HPDE6-E6E7 (cell line): ENCODE measurements around the gene OR6B3.
A peak's percentile ranks its signal among the peaks of the same experiment; 100 is the strongest.
"Not testable (repeated sequence)": the region's sequence is repeated elsewhere in the genome, so short reads cannot be mapped to it uniquely, and the experiment has no call there.

ENCODE experiments used
- DNase-seq: peaks from one replicate; pipeline ENCODE4 v3.0.0; 2011; ENCODE audit warnings: missing footprints; ENCODE audit errors: extremely low spot score

OR6B3 gene

DNA sequence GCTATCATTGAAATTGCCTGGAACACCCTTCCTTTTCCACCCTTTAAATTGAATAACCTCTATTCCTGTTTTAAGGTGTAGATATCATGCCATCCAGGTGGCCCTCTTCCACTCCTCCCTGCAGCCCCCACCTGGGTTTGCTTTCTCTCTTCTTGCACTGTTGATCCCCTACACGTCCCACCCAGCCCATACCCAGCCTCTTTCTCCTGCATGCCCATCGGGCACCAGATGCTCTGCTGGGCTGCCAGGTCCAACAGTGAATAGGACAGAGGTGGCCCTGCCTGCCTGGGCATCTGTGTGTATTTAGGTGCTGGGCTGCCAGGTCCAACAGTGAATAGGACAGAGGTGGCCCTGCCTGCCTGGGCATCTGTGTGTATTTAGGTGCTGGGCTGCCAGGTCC is 9.2 kb downstream of the OR6B3 start:
- DNase-seq: not testable (repeated sequence)

DNA sequence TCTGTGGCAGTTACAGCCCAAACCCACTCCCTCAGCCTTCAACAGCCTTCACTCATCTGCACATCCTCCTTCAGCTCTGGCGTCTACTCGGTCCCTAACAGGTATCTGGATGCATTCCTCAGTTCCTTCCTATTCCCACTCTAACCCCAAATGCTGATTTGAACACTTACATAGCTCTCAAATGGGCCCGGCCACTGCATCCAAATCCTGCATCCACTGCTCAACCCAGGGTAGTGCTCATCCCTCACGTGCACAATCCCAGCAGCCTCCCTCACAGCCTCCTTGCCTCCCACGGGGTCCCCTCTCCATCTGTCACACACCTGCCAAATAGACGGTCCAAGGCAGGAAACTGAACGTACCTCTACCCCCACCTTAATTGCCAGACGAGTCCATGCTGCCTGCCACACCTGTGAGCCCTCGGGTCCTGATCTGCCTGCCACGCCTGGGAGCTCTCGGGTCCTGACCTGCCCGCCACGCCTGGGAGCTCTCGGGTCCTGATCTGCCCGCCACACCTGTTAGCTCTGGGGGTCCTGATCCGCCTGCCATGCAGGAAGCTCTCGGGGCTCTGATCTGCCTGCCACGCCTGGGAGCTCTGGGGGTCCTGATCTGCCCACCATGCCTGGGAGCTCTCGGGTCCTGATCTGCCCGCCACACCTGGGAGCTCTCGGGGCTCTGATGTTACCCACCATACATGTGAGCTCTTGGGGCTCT is 9.9 kb downstream of the OR6B3 start:
- no peak for DNase-seq

DNA sequence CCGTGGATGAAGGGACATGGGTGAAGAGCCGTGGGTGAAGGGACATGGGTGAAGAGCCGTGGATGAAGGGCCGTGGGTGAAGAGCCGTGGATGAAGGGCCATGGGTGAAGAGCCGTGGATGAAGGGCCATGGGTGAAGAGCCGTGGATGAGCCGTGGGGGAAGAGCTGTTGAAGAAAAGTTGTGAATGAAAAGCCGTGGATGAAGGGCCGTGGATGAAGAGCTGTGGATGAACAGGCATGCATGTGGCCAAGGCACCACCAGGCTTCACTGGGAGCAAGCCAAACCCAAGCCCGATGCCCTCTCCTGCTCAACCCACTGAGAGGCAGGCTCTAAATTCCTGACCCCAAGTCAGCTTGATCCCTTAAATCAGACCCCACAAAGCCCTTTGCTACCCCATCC is 10.6 kb downstream of the OR6B3 start:
- no peak for DNase-seq

DNA sequence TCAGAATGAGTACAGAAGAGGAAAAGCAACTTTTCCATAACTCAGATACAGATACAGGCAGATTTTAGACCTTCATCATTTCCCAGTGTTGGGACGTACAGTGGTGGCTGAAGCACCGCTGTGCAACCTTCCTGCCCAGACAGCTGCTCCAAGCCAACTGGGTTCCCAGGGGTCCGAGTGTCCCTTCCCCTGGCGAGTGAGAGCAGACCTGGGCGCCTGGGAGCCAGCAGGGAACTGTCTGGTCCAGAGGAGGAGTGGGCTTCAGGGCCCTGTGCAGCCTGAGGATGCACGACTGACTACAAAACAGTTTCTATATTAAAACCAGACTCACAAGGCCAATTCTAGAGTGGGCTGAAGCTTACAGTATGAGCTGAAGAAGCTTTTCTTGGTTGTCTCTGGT is 12.0 kb downstream of the OR6B3 start:
- DNase-seq: no peak

DNA sequence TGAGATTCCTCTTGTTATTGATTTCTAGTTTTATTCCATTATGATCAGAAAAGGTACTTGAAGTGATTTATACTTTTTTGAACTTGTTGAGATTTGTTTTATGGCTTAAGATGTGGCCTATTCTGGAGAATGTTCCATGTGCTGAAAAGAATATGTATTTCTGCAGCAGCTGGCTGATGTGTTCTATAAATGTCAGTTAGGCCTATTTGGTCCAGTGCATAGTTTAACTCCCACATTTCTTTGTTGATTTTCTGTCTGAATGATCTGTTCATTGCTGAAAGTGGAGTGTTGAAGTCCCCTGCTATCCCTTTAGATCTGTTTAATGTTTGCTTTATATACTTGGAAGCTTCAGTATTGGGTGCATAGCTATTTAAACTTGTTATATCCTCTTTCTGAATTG is 16.0 kb downstream of the OR6B3 start:
- no peak for DNase-seq

DNA sequence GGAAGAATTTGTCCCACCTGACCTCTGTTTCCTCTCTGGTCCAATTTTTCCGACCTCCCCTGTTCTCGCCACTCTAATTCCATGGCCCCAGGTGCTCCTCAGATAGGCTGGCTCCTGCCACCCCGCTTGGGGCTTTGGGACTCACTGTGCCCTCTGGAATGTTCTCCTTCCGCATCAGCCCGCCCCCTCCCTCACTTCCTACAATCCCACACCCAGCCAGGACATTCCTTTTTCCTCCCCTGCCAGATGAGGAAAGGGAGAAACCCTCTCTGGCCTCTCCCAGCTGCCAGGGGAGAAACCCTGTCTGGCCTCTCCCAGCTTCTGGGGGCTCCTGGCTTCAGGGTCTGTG is 20.0 kb downstream of the OR6B3 start:
- no peak for DNase-seq

DNA sequence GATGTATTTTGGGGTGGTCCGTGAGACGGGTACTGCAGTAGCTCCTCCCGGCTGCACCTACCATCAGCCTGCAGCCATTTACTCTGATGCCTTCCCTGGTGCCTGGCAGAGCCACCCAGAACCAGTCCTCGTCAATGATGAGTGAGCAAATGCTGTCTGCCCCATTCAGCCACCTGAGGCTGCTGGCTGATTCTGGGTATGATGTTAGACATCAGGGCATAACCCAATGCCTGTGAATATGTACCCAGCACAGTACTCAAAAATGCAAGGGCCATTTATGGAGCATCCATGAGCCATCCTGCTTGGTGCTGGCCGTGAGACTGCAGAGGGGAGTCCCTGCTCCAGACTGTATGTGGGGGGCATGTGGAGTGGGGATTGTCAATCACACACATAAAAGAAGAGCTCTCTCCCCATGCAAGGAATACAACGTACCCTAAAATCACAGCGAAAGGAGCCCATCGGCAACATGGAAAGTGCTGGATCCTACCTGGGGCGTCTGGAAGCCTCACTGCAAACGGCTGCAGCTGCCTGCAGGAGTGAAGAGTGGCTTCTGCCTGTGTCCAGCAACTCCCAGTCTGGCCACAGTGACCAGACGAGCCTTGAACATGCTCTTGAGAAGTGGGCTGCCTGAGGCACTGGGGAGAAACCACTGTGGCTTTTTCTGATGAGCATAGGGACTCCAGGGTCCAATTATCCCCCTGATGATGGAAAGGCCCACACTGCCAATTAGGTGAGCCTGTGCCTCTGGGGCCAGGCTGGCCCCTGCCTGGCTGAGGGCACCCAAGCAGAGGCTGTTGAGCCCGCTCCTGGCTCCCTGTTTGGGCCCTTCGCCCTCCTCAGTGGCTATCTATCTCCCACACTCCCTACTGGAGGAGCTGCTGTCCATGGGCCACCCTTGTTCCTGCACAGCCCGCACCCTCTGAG is 20.7 kb downstream of the OR6B3 start:
- DNase-seq: no peak

DNA sequence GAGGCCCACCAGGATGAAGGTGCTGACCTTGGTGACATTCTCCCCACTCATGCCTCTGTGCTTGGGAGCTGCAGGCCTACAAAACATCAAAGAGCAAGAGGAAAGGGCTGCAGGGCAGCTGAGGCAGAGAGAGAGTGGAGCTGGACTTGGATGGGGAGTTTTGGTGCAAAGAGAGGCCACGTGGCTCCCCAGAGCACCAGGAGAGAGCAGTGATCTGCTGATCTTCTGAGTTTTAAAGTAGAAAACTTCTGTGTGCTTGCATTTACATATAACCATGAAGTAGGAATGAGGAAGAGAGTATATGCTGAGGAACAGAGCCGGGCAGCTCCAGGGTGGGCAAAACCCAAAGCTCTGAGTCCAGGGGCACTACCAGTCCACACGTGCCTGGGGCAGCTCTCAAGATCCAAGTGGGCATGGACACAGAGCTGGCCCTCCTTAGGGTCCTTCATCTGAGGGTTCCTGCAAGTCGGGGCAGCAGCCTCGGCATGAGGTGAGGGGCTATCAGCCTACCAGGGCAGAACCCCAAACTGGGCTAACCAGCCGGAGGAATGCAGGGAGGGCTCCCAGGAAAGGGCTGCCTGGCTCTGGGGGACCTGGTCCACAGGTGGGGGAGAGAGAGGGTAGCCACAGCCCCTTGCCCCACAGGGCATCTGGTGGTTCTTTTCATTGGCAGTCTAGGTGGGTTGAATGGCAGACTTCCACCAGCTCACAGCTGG is 22.8 kb downstream of the OR6B3 start, which contains the start of gene OR6B2:
OR6B2 (minus strand) TSS at position 51 of the 716 bp plus-strand sequence; CDS start at position 51, 0 bp downstream.
- DNase-seq: no peak

DNA sequence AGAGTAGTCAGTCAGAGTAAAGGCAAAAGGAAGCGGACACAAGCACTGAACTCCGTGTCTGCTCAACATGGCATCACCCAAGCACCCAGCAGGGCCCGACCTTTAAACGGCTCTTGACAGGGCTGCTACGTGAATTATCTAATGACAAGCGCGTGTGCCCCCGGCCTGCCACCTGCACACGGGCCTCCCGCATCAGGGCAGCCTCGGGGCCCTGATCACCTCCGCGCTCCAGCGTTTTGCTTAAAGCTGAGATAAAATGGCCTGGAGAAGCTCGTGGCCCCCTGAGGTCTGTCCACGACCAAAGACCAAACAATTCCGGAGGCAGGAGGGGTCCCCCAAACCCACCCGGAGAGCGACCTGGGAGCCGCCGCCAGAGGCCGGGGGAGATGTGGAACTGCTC is 28.6 kb downstream of the OR6B3 start:
- DNase-seq: peak; percentile 12

DNA sequence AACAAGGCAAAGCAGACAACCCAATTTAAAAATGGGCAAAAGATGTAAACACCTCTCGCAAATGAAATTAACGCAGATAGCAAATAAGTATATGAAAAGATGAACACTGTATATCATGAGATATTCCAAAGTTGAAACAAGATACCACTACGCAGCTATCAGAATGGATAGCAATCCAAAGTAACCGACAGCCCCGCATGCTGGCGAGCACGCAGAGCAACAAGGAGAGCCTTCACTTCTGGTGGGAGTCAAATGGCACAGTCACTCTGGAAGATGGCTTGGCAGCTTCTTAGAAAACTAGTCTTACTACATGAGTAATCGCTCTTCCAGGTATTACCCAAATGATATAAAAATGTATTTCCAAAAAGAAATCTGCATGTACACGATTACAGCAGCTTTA is 29.5 kb downstream of the OR6B3 start:
- DNase-seq: no peak

DNA sequence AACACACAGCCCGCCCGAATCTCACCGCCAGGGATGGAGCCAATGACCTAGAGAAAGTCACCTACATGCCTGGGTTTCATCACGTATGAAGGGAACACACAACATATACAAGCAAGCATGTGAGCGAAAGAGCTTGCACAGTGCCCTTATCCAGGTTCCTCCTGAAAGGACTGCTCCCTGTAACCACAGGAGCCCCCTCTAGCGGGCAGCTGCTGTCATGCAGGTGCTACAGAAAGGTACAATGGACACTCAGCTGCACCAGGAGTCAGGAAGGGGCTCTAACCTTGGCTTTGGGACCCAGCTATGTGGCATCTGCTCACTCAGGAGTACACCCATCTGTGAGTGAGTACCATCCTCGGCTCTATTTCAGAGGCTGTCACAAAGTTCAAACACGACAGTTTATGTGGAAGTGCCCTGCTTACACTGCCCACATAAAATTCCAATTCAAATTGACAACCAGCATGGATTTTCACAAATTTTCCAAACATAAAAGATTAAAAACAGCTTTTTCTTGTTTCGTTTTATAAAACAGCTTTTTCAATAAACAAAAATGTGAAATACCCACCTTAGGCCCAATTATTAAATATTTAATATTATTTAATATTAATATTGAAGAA is 31.7 kb downstream of the OR6B3 start:
- DNase-seq: peak; percentile 71

DNA sequence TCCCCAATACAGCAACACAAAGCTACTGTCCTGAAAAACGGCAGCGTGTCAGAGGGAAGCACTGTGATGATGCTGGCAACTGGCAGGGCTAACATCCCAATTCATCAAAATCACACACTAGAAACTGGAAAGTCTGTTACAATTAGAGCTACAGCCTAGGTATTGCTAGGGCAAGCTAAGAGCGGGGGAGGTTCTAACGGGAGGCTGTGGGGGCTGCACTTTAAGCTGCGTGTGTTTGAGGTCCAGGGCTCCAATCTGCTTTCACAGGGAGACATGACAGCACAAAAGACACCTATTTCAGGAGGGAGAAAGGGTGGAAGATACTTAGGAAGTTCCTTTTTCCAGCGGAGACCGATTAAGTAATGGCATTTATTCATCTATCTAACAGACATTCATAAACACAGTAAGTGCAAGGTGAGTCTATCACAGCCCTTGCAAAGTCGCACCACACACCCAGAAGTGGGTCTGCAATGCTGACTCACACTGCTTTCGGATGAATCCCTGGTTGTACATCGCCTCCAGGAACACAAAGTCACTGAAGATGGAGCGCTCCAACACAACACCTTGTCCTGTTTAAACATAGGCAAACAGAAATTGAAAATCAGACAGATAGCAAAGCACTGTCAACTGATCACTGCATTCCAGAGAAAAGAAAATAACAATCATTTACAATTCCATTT is 35.1 kb downstream of the OR6B3 start:
- DNase-seq: no peak

DNA sequence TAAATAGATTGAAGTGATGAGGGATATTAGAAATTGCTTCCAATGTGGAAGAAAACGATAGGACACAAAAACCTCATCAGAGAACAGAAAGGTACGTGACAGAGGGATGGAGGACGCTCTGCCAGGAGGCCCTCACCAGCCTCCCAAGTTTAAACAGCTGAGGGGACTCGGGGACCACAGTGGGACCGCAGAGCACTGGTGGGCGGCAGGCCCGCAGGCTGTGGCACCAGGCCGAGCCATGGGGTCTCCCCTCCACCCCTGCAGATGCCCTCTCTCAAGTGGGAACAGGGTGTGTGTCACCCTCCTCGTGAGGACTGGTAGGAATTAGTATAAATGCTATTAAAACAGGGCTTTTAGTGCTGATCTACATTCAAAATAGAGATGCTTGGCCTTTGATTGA is 39.0 kb downstream of the OR6B3 start:
- DNase-seq: no peak

DNA sequence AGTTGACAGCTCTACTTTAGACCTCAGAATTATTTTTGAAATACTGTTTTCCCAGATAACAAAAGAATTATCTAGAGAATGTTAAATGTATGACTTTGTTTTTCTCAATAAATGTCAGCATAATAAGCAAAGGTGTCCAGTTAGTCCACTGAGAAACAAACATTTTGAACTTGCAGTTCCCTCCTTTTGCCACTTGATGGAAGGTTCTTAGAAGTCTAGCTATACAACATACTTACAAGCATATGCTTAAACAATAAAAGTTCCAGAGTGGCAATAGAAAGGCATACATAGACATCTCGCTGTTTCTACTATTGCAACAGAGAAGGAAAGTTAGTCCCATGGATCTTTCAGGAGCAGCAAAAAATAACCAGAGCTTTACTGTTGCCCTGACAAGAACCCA is 40.0 kb downstream of the OR6B3 start:
- no peak for DNase-seq

DNA sequence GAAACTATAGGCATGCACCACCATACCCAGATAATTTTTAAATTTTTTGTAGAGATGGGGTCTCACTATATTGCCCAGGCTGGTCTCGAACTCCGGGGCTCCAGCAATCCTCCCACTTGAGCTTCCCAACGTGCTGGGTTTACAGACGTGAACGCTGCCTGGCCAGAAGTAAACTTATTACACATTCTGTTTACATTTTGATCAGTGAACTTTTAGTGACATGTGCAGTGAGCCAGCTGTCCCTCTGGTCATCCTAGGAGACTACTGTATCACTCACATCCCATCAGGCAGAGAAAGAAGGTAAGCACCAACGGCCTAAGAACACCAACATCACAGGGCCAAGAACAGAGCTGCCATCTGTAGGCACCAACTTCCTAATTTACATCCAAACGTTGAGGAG is 50.3 kb downstream of the OR6B3 start:
- DNase-seq: no peak

DNA sequence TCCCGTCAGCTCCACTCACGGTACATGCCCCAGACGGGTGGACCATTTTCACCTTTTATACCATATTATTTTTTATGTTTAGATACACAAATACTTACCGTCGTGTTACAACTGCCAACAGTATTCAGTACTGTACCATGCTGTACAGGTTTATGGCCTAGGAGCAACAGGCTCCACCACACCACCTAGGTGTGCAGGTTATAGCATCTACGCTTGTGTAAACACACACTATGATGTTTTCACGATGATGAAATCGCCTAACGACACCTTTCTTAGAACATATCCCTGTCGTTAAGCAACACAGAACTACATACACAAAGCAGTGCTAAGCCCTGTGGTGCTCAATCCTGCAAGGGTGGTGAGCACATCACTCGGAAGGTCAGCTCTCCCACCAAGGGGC is 52.6 kb downstream of the OR6B3 start:
- no peak for DNase-seq

DNA sequence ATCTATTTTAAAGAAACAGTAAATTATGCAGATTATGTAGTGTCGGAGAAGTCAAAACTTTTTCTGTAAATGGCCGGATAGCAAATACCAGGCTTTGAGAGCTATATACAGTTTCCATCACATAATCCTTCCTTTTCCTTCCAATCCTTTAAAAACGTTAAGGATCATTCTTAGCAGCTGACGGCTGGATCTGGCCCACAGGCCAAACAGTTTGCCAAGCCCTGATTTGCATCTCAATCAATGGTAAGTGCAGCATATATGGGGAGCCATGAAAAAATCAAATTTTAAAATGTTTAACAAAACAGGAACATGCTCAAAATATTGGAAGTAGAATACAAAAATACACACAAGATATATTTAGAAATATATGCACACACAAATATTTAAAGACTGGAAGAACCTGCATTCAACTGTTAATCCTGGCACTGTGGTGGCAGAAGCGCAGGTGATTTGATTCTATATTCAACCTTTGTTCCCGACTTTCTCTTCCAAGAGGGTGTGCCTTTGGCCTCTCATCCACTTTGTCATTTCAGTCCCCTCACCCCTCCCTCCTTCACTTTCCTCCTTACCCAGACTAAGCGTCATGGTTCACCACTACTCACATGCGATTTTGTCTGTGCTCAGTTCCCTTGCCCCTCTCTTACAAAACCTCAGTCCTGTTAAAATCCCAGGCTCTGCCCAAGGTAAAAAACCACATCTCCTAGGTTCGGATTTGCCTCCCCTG is 55.5 kb downstream of the OR6B3 start:
- no peak for DNase-seq
